Measurements from ENCODE around the gene PDZRN4. TPM values are rescaled to one million over a fixed set of nuclear protein-coding genes. Genes with fewer than 3 reads are reported as not detected.
A peak's percentile ranks its signal among the peaks of the same experiment; 100 is the strongest.
"Not testable (repeated sequence)": the region's sequence is repeated elsewhere in the genome, so short reads cannot be mapped to it uniquely, and the experiment has no call there.

PDZRN4 gene
- total RNA-seq, 1 experiment from 2014 or later: not detected

DNA sequence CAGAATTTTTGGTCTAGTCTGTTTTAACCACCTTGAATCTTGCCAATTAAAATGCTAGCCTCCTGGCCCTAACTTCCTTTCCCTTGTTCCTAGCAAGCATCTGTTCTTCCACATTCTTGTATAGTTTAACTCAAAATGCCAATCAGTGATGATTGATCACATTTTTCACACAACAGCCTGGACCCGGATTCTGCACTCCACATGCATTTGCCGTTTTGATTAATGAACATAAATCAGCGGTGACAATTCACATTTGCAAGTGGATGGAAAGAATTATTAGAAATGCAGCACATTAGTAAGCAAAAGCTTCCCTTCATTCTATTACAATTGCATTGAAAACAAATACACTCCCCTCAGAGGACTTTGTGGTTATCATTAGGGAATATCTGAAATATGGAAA, 83.4 kb downstream of the PDZRN4 start:
- no peak for DNase-seq (ENCODE audit: low spot score)
- in situ Hi-C loops (cut with HindIII; ENCODE audit: low sequenced_read_pairs): no loop called here

- in situ Hi-C loops (cut with HindIII; ENCODE audit: low sequenced_read_pairs): no loop called here
- DNase-seq (ENCODE audit: low spot score): no peak
Measured at GRCh38 chr12:41274643-41275042, 86.5 kb downstream of the PDZRN4 start.

DNA sequence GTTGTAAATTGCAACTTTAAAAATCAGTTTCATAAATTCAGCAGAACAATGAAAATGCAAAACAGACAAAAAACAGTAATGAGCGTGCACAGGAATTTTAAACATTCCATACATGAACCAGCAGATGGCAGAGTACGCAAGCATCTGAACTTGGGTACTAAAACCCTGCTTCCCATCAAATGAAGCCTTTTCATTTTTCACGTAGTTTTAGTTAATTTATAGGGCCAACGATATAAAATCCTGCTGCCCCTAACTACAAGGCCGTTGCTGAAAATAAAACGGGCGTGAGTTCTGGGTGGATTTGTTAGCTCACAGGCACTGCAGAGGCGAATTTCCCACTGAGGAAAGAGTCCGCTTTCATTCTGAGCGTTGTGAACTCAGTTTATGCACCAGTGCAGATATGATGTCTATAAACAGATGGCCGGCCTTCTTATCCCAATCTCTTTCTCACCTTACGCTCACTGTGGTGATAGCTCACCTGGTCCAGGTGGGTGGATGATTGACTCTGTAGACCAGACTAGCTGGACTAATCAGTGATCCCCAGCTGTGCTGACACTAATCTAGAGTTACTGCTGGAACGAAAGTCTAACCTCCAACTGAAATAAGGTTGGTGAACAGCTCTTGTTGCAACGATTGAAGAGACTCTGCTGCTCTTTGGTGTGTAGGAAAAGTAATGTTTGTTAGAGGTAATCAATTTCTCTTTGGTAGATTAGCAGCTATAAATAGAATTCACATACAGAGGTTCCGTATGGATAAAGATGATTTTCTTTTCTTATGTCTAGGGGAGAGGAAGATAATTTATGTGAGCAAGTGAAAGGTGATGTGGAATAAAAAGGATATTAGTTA, 89.2 kb downstream of the PDZRN4 start:
- in situ Hi-C loops (cut with HindIII; ENCODE audit: low sequenced_read_pairs): no loop called here

DNA sequence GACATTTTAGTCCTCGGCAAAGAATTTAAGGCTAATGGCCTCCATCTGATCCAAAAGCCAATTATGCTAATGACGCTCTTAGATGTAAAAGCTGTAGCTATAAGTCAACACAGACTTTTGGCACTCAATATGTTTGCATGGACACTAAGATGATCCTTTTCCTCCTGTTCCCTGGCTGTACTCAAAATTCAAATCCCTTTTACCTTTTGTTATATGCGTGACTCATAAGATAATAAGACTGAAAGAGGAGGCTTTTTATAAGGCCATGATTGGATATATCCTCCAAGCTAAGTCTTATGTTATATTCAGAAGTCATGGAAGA, 89.8 kb downstream of the PDZRN4 start:
- no peak for DNase-seq (ENCODE audit: low spot score)
- in situ Hi-C loops (cut with HindIII; ENCODE audit: low sequenced_read_pairs): no loop called here

More for the DNA sequence above, 89.2 kb downstream of the PDZRN4 start:
- peak; percentile 36 for DNase-seq (ENCODE audit: low spot score)

DNA sequence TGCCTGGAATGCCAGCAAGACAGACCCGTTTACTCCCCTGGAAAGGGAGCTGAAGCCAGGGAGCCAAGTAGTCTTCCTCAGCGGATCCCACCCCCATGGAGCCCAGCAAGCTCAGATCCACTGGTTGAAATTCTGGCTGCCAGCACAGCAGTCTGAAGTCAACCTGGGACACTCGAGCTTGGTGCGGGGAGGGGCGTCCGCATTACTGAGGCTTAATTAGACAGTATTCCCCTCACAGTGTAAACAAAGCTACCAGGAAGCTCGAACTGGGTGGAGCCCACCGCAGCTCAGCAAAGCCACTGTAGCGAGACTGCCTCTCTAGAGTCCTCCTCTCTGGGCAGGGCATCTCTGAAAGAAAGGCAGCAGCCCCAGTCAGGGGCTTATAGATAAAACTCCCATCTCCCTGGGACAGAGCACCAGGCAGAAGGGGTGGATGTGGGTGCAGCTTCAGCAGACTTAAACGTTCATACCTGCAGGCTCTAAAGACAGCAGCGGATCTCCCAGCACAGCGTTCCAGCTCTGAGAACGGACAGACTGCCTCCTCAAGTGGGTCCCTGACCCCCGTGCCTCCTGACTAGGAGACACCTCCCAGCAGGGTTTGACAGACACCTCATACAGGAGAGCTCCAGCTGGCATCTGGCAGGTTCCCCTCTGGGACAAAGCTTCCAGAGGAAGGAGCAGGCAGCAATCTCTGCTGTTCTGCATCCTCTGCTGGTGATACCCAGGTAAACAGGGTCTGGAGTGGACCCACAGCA, 92.4 kb downstream of the PDZRN4 start:
- in situ Hi-C loops (cut with HindIII; ENCODE audit: low sequenced_read_pairs); DNase-seq (ENCODE audit: low spot score): not testable (repeated sequence)

DNA sequence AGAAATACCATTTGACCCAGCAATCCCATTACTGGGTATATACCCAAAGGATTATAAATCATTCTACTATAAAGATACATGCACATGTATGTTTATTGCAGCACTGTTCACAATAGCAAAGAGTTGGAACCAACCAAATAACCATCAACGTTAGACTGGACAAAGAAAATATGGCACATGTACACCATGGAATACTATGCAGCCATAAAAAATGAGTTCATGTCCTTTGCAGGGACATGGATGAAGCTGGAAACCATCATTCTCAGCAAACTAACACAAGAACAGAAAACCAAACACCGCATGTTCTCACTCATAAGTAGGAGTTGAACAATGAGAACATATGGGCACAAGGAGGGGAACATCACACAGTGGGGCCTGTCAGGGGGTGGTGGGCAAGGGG, 97.3 kb downstream of the PDZRN4 start:
- DNase-seq (ENCODE audit: low spot score): not testable (repeated sequence)

DNA sequence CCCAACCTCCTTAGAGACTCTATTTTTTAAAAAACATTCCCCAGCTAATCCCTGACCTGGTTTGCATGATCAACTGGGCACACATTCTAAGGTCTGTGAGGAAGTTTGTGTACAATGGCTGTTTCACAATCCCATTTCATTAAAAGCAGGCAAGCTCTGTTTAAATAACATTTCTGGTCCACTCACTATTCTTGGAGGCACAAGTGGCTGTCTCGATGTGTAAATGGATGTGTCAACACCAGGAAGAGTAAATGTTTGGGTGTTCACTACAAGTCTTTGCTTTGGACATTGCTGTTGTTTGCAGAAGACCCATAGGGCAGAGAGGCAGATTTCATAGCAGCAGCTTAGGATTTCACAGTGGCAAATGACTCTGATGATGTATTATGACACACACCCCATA, 98.3 kb downstream of the PDZRN4 start:
- DNase-seq (ENCODE audit: low spot score): no peak
- in situ Hi-C loops (cut with HindIII; ENCODE audit: low sequenced_read_pairs): no loop called here

More for the DNA sequence above, 97.3 kb downstream of the PDZRN4 start:
- in situ Hi-C loops (cut with HindIII; ENCODE audit: low sequenced_read_pairs): not testable (repeated sequence)

DNA sequence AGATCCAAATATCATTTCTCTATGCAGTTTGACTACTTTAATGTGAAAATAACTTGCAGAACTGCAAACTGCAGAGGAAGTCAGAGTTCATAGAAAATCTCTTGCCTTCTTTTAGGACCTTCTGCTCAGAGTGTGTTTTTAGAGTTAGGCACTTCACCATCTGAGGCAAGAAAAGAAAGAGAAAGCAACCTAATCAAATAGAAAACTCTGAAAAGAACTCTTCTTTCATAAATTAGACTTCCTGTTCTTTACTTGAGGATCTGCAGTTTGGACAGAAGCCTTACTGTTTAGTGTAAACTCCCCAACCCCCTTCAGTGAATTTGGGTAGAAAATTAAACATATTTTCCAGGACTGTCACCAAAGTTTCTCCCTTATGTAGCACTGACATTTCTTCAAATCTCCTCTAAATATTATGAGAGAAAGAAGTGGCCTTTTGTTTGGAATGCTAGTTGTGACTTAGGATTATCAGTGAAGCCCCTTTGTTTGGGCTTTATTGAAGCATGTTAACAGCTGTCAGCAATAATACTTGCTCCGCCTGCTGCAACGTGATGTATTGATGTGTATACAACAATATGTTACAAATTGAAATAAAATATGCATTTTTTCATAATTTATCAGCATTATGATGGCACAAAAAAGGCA, 99.5 kb downstream of the PDZRN4 start:
- in situ Hi-C loops (cut with HindIII; ENCODE audit: low sequenced_read_pairs): no loop called here
- no peak for DNase-seq (ENCODE audit: low spot score)

- in situ Hi-C loops (cut with HindIII; ENCODE audit: low sequenced_read_pairs): no loop called here
Measured at GRCh38 chr12:41288142-41288811, 100.2 kb downstream of the PDZRN4 start.

GRCh38 chr12:41289501-41289900, 101.4 kb downstream of the PDZRN4 start:
- no peak for DNase-seq (ENCODE audit: low spot score)
- in situ Hi-C loops (cut with HindIII; ENCODE audit: low sequenced_read_pairs): no loop called here

More at GRCh38 chr12:41288142-41288811, 100.2 kb downstream of the PDZRN4 start:
- DNase-seq (ENCODE audit: low spot score): no peak

- in situ Hi-C loops (cut with HindIII; ENCODE audit: low sequenced_read_pairs): no loop called here
- DNase-seq (ENCODE audit: low spot score): no peak
Measured at GRCh38 chr12:41293011-41293410, 104.9 kb downstream of the PDZRN4 start.

GRCh38 chr12:41293461-41293860, 105.3 kb downstream of the PDZRN4 start:
- DNase-seq (ENCODE audit: low spot score): no peak
- in situ Hi-C loops (cut with HindIII; ENCODE audit: low sequenced_read_pairs): no loop called here

- in situ Hi-C loops (cut with HindIII; ENCODE audit: low sequenced_read_pairs): no loop called here
Measured at GRCh38 chr12:41302979-41303403, 114.9 kb downstream of the PDZRN4 start.

GRCh38 chr12:41304526-41304925, 116.4 kb downstream of the PDZRN4 start:
- DNase-seq (ENCODE audit: low spot score): no peak
- in situ Hi-C loops (cut with HindIII; ENCODE audit: low sequenced_read_pairs): no loop called here

More at GRCh38 chr12:41302979-41303403, 114.9 kb downstream of the PDZRN4 start:
- DNase-seq (ENCODE audit: low spot score): no peak

- in situ Hi-C loops (cut with HindIII; ENCODE audit: low sequenced_read_pairs): no loop called here
- no peak for DNase-seq (ENCODE audit: low spot score)
Measured at GRCh38 chr12:41310367-41310766, 122.2 kb downstream of the PDZRN4 start.

DNA sequence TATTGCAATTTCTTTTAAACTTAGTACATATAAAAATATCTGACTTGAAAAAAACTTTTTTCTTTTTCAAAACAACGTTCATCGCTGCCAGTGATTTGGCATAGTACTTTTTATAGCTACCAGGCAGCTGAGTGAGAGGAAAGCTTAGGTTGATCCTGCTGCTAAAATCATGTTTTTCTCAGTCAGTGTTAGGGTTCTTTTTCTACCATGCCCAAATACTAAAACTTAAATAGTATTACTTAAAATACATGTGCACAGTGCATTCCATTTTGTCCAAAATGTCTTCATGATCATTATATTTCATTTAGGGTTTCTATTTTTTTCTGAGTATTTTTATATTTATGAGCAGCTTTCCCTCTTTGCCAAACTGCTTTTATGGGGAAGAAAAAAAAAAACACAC, 123.8 kb downstream of the PDZRN4 start:
- in situ Hi-C loops (cut with HindIII; ENCODE audit: low sequenced_read_pairs): no loop called here
- no peak for DNase-seq (ENCODE audit: low spot score)

GRCh38 chr12:41312451-41312850, 124.3 kb downstream of the PDZRN4 start:
- DNase-seq (ENCODE audit: low spot score); in situ Hi-C loops (cut with HindIII; ENCODE audit: low sequenced_read_pairs): not testable (repeated sequence)

DNA sequence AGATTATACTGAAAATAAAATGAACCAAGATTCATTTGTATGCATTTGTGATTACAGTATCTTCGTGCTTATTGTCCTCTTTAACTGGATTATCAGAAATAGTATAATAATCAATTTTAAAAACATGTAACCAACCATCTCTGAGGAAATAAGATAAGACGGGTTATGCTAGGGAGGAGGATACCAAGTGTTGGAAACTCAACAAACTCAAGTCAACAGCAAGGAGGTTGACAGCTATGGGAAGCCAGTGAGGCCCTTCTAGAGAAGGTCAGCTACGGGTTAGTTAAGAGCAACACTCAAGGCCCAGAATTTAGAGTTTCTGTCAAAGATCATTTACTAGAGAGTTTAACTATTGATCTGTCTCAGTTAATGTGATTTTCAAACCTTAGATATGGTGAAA, 137.2 kb downstream of the PDZRN4 start:
- in situ Hi-C loops (cut with HindIII; ENCODE audit: low sequenced_read_pairs): no loop called here
- no peak for DNase-seq (ENCODE audit: low spot score)

GRCh38 chr12:41327096-41327895, 139.2 kb downstream of the PDZRN4 start:
- in situ Hi-C loops (cut with HindIII; ENCODE audit: low sequenced_read_pairs): no loop called here
- DNase-seq (ENCODE audit: low spot score): no peak
